ENCODE measurements around the gene MADD.

MADD gene

DNA sequence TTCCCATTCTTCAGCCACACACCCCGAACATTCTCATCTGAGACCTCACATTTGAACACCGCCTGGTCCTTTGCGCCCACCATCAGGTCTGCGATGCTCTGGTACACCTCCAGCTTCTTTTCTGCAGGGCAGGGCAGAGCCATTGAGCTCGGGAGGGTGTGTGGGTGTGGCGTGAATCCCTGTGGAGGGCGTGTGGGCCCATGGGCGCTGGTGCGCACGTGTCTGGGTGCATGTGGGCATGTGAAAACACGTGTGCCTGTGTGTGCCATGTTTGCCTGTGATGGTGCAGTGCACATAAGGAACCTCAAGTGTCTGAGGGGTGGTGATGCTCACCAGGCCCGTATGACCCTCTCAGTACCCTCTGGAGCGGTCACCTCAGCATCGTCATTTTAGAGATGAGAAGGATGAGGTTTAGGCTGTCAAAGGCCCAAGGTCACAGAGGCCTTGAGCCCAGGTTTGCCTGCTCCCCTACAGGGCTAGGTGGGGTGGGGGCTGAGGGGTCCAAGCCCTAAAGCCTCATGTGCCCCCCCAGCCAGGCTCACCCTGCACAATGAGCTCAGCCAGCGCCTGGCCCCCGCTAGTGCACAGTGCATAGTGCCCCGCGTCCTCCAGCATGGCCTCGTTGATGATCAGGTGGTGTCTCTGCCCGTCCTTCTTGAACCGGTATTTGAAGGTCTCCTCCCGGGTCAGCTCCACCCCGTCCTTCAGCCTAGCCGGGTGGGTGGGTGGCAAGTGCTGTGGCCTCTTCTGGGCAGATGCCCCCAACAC, 72.3 kb downstream of the MADD start:
- no peak for DNase-seq

DNA sequence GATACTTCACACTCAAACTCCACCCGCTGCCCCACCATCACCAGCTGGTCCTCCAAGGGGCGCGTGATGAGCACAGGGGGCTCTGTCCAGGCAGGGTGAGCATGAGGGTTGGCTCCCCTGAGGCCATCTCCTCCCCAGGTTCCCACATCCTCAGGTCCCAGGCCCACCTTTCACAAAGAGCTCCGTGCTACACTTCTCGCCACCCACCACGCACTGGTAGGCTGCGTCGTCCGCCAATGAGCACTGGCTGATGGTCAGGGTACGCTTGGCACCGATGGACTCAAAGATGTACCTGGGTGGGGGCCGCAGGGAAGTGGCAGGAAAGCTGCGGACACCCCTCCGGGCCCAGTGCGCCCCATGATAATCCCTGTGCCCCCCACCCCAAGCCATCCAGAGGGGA, 72.9 kb downstream of the MADD start:
- DNase-seq, result no peak

DNA sequence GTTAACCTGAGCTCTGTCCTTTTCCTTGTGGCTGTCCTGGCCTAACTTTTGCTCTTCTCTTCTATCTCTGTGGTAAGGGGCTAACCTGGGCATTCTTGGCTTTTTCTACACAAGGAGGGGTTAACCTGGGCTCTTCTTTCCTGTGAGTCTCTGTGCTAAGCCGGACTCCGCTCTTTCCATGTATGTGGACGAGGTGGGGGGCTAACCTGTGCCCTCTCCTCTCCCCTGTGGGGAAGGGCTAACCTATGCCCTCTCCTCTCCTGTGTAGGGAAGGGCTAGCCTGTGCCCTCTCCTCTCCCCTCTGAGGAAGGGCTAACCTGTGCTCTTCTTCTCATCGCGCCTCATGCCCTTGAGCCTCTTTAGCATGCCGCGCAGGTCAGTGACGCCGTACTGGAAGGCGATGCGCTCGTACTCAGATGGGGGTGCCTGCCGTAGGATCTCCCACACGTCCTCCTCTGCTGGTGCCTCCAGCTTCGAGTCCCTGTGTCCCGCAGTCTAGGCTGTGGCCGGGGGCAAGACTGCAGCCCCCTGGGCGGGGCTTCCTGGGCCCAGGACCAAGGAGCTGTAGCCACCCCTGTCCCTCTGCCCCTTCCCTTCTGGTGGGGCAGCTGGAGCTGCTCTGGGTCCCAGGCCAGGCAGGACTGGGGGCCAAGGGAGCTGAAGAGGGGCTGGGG, 76.1 kb downstream of the MADD start:
- no peak for DNase-seq

DNA sequence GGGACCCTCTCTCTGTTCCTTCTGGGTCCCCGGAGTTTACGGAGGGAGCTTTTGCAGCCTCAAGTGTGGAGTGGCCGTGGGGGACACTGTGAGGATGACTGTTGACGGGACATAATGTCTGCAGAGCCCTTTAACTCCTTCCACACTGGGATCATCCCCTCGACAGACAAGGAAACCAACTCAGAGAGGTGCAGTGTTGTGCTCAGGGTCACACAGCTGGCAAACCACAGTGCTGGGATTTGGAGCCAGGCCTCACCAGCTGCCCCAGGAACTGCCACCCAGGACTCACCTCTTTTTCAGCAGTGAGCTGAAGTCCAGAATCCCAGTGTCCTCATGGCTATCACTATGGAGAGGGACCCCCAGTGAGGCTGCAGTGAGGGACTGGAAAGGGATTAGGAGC, 77.2 kb downstream of the MADD start:
- DNase-seq, result no peak

DNA sequence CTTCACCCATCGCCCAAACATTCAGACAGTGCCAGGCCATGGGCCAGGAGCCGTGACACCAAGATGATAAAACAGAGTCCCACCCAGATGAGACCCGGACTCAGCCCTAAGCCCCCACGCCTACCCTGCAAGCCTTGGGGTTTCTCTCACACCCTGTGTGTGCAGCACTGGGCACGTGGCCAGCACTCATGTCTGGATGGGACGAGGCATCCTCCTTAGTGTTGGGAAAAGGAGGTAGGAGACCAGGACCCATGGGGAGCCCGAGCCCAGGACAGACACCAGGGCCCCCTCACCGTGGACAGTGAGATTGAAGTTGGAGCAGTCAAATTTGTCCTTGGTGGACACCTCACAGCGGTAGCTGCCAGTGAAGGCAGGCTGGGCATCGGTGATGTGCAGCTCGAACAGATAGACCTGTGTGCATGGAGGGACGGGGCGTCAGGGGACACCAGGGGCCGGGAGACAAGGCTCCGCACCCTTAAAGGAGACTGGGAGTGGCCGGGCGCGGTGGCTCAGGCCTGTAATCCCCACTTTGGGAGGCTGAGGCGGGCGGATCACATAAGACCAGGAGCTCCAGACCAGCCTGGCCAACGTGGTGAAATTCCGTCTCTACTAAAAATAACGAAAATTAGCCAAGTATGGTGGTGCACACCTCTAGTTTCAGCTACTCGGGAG, 78.3 kb downstream of the MADD start:
- DNase-seq, result no peak

DNA sequence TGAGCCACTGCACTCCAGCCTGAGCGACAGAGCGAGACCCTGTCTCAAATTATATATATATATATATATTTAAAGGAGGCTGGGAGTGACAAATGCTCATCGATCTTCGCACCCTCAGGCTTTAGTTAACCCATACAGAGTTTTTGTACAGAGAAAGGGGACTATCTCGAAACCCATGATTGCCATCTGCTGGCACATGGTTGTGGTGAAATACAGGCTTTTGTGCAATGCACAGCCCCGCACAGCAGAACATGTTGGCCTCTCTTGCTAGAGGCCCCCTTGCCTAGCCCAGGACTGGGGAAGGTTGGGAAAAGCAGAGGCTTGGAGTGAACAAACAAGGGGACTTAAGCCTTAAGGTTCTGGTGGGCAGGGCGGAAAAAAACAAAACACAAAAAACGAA, 78.9 kb downstream of the MADD start:
- DNase-seq, result no peak

DNA sequence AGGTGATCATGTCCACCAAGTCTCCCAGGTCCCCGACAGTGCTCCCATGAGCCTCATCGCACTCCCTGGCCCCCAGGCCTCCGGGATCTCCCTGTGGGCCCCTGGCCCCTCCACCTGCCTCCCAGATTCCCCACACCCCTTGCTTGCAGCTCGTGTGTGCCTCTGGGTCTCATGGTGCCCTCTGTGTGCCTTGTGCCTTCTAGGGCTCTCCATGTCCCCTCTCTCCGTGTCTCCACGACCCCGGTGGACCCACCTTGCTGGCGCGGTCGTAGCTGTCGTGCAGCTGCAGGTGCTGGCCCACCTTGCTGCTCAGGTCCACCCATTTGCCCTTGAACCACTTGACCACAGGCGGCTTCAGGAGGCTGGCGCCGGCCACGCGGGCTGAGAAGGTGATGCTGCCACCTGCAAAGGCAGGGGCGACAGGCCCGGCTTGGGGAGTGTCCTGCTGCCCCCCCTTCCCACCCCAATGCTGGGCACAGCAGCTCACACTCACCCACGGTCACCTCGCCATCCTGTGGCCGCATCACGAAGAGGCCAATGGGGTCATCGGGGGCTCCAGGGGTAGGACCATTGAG, 79.7 kb downstream of the MADD start:
- DNase-seq, result no peak

DNA sequence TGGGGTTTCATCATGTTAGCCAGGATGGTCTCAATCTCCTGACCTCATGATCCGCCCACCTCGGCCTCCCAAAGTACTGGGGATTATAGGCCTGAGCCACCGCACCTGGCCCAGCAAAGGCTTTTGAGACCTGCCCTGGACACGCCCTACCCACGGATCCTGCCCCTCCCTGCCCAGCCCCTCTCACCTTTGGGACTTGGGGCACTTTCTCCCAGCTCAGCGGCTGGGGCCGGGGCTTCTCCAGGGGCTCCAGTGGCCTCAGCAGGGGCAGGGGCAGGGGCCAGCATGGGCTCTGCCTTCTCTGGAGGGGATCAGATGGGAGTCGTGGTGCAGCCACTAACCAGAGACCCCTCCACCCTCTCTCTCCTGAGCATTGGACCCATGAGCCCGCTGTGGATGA, 80.4 kb downstream of the MADD start:
- no peak for DNase-seq

DNA sequence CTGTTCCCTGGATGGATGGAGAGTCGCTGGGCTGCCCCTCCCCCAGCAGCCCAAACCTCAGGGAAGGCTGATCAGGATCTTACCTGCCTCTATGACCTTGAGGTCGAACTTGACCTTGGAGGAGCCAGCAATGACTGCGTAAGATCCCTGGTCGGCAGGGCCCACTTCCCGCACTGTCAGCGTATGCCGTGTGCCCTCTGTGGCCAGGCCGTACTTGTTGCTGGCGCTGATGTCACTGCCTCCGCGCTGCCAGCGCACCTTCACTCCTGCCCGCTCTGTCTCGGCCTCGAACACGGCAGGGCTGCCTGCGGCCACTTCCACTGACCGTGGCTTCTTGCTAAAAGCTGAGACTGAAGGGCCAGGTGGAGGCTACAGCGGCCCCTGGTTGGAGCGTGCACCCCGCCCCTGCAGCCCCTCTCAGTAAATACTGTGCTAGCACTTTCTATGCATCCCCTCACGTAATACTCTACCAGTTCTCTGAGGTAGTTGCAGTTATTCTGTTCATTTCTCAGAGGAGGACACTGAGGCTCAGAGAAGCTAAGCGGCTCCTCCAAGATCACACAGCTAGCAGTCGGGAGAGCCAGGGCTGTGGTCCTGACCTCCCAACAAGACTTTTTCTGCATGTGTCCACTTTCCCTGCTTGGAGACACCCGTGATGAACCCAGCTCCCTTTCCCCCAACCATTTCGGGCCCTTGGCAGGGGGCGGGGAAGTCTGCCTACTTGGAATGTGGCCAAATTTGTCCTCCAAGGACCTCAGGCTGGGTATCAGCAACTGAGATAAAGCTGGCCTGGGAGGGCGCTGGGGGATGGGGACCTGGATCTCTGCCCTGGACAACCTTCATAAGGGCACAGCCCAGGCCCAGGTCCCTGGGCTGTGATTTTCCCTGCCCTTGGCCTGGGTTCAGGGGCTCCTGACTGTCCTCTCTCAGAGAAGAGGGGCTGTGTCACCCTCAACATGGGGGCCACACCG, 81.5 kb downstream of the MADD start:
- DNase-seq, result no peak

DNA sequence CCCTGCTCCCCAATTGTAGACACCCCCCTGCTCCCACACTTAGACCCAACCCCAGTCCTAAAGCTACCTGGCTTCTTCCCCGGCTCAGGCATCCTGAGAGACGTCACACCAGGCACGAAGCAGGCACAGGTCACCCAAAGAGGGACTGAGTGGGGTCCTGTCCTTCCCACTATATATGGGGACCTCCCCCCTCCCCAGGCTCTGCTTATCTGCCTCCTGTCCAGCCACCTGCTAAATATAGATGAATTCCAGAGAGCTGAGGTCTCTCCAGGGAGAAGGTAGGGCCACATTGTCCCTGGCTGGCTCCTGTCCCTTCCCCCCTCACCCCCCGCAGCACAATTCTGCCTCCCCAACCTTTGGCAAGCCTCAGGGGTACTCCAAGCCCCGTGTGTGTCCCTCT, 82.6 kb downstream of the MADD start, which contains the start of gene MYBPC3:
MYBPC3 (minus strand) TSS at position 147 of the 400 bp plus-strand sequence; CDS start at position 92, 55 bp downstream.
- DNase-seq, result no peak

DNA sequence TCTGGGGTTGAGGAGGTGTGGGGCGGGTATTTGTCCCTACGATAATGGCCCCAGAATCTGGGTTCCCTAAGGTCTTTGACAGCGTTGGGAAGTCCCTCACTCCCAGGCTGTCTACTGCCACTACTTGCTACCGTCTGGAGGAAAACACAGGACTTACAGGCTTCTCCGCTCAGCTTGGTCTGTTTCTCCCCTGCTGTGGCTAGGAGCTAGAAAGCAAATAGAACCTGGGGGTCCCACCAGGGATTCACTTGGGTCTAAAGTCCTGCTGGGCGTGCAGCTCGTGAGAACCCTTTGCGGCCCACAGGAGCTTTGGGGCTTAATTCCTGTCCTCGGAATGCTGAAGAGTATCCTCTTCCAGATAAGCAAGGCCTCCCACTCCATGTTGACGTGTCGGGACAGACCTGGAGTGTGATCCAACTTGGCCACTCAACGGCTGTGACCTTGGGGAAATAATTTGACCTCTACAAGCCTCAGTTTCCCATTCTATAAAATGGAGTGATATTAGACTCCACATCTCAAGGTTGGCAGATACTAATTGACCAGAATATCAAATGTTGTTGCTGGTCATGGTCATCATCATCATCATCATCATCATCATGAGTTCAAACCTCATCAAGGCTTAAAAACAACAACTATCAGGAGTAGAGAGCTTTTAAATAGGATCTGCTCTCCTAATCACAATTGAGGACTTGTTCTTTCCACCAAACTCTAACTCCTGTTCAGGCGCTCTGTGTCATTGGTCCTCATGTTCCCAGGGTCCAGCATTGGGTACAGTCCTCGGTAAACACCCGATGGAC, 84.2 kb downstream of the MADD start:
- no peak for DNase-seq

DNA sequence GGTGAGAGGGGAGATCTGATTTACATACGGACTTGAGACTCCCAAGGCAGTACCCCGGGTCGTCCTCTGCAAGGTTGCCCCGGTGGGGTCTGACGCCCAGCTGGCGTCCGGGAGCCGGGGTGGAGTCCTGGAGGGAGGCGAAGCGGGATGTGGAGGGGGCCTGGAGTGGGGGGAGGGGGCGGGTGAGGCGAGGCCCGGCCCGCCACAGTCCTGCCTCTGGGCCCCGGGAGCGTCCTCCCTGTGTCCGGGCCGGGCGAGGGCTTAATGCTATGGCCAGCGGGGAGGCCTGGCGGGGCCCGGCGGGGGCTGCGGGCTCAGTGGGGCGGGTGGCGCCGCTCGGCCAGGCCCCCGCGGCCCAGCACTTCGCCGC, 85.0 kb downstream of the MADD start:
- no peak for DNase-seq

DNA sequence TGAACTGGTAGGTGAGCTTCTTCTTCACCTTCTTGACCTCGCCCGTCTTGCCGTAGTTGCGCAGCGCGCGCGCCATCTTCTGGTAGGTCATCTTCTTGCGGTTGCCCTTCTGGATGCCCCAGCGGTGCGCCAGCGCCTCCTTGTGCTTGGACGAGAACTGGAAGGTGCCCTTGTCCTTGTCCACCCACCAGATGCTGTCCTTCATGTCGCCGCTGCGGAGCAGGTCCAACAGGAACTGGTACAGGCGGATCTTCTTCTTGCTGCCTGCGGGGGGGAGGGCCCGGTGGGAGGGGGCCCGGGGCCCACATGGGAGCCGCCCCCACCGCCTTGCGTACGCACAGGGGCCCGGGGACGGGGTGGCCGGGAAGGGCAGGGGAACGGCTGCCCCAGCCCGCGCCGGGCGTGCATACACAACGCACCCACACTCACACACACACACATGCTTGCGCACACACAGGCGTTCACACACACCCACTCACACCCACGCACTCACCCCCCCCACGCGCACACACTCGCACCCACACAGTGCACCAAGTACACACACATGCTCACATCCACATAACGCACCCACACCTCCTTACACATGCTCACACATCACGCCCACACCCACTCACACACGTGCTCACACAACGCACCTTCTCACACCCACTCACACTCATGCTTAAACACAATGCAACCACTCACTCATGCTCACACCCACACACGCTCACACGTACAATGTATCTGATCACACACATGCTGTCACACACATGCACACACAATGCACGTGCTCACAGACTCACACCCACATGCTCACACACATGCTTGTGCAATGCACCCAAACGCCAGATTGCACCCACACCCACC, 85.6 kb downstream of the MADD start:
- no peak for DNase-seq

DNA sequence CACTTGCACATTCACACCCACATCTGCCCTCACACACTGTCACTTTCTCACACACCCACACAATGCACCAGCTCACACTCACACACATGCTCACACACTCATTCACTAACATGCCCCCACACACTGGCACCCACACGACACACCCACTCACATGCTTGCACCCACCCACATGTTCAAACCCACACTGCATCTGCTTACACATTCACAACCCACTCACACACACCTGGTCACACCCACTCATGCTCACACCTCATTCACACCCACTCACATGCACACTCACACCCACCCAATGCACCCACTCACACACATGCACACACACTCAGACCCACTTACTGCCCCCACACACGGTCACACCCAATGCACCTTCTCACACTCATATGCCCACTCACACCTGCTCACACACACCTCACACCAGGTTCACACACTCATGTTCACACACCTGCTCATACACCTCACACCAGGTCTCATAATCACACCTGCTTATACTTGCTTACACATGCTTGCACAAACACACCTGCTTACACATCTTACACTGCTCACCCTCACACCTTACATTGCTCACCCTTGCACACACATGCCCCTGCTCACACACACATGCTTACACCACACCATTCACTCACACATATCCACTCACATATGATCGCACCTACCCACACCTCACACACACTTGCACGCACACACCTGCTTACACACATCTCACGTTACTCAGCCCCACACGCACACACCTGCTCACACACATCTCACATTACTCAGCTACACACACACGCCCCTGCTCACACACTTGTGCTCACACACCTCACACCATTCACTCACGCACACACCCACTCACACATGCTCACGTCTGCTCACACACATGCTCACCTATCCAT, 86.4 kb downstream of the MADD start:
- DNase-seq, result no peak

DNA sequence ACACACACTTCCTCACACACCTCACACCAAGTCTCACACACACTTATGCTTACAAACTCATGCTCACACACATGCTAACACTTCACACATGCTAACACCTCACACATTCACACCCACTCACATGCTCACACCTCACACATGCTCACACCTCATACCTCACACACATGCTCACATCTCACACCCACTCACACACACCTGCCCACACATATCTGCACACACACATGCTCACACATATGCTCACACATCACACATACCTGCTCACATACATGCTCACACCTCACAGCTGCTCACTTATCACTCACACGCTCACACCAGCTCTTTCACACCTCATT, 87.0 kb downstream of the MADD start:
- no peak for DNase-seq

DNA sequence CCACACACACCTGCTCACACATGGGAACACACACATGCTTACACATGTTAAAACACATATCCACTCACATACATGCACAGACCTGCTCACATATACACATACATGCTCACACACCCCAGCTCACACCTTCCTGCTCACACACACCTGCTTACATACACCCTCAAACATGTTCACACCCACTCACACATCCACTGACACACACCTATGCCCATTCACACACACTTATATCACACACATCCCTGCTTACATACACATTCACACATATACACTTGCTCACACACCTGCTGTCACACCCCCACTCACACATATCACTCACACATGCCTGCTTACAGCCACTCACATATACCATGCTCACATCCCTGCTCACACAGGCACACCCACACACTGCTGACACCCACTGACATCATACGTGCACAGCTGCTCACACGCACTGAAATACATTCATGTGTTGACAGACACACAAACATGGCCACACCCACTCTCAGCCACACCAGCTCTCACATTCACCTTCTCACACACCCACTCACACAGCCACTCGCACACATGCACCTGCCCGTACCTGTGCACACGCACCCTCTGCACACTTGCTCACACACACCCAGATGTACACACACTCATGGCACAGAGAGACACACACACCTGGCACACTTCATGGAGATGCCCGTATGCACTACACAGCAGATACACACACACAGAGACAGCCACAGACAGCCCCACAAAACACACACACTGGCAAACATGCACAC, 88.2 kb downstream of the MADD start:
- no peak for DNase-seq

DNA sequence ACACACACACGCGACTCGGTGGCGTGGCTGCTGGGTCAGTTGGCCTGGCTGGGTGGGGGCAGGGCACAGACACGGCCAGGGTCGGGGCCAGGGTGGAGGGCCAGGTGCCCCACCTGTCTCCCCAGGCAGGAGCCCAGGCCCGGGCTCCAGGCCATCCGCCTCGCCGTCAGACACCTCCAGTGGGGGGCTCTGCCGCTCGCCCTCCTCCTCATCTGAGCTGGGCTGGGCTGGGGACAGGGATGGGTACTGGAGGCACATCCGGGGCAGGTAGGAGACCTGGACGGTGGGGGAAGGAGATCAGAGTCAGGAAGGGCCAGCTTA, 88.8 kb downstream of the MADD start:
- no peak for DNase-seq

DNA sequence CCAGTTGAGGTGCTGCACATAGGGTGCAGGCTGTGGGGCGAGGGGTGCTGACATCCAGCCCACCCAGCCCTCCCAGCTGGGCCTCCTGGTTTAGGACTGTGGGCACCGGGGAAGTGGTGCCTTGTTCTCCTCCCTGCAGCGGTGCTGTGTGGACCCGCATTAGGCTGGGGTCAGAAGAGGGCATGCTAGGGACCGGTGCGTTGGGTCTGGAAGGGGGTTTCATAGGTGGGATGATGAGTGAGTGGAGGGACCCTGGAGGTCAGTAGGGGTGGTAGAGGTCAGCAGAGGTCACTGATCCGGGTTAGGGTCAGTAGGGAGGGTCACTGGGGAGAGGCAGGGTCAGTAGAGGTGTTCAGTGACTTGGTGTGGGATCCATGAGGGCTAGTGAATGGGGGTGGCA, 89.2 kb downstream of the MADD start:
- no peak for DNase-seq

DNA sequence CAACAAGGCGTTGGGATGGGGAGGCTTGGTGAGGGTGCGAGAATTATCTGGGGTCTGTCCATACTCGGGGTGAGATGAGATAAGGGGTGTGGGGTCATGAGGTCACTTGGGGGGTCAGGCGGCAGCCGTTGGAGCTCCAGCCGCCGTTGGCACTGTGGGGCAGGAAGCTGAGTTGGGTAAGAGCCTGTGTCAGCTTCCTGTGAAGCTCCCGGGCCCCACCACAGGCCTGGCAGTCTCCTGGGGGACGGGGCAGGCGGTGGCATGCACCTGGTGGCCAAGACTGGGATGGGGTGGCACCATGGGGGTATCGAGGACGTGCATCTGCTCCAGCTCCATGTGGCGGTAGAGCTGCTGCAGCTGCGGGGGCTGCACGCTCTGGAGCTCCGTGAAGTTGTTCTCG, 89.7 kb downstream of the MADD start:
- DNase-seq, result no peak

All from activated CD4-positive, alpha-beta T cell treated with anti-CD3 and anti-CD28 coated beads, Interleukin-2, amount 50 U/mL, for 4 hours (primary cell).